Colonic mucosa (tissue), 4 donors: Measurements from ENCODE around the gene ETV6. TPM values are rescaled to one million over a fixed set of nuclear protein-coding genes. Genes with fewer than 3 reads are reported as not detected.

Experiments
- DNase-seq: peaks from one replicate; pipeline ENCODE4 v3.0.0-alpha.2; 2020
- H3K27ac ChIP-seq: fragments of 200-600 bp; one replicate; pipeline ENCODE4 v1.8.0; 2021
- H3K27me3 ChIP-seq: fragments of 200-600 bp; one replicate; pipeline ENCODE4 v1.8.0; 2021
- H3K36me3 ChIP-seq: fragments of 200-600 bp; one replicate; pipeline ENCODE4 v1.8.0; 2021
- H3K4me1 ChIP-seq: fragments of 200-600 bp; one replicate; pipeline ENCODE4 v1.8.0; 2021; ENCODE audit warnings: mild to moderate bottlenecking
- H3K4me3 ChIP-seq: fragments of 200-600 bp; one replicate; pipeline ENCODE4 v1.8.0; 2021
- H3K9ac ChIP-seq, 2 donors: one replicate each; pipeline ENCODE4 v1.7.0; 2013; ENCODE audit warnings: control low read depth in 2 of 2, low read depth in 2 of 2, low read length in 2 of 2
- H3K9me3 ChIP-seq: fragments of 200-600 bp; one replicate; pipeline ENCODE4 v1.8.0; 2021
- intact Hi-C: fragments of 100-400 bp; cut with DNase I; formaldehyde crosslinking; loops from one replicate; pipeline ENCODE4 v1.14.1; 2022
- total RNA-seq, 2 donors: library from RNA; stranded (reverse); fragmentation: NEBNext Ultra II Directional in 1 of 2; extraction: Animal tissue kit (Norgen Biotek cat#: 25700) in 1 of 2; gene quantifications; one replicate each; pipeline ENCODE4 v1.2.1, GENCODE V29; 2021
- TF ChIP-seq, protein P1 (sequence below): fragments of 200-600 bp; IDR thresholded peaks from one replicate; pipeline ENCODE4 v1.8.0; 2022; ENCODE audit warnings: antibody characterized with exemption, mild to moderate bottlenecking
- donor health status: healthy.
- donor health status: DM: no; HTN: no; CAD: no.
- donor health status: DM: no; HTN: no; CAD: no.

The ETV6 gene
- total RNA-seq, 2 donors from 2014 or later = 49.2 to 73.1 TPM

DNA sequence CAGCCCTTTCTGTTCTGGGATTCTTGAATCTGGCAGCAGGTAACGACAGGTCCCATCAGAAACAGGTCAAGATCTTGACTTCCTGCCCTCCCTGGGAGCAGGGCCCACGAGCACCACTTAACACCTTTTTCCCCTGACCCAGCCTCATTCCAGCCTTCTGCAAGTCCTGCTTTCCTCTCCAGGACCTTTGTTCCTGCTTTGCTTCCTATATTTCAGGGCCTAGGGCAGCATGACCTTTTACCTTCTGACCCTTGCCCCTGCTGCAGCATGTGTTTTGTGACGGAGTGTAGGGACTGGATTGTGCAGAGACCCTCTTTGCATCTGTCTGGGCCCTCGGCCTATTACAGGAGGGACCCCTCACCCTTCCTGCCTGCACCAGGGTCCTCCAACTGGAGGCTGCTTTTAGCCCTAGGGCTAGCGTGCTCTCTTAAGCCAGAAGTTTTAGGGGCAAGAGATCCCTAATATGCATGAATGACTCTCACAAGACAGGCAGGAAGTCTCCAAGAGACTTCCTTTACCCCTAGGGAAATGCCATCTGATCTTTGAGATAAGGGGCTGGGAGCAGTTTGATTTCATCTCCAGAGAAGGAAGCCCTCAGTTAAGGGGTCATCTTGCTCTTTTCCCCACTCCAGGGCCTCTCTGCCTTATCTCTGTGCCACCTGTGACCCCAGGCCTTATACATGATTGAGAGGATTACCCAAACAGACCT, 211.8 kb downstream of the ETV6 start:
- Histone ChIP-seq H3K4me3 (no peak overlapping the region), H3K27me3 (no peaks in the 10 kb centered on the region), H3K4me1 (peaks cover under 1% of the 10 kb centered on the region), H3K27ac (no peak overlapping the region), H3K36me3 (no peaks in the 10 kb centered on the region), H3K9me3 (no peaks in the 10 kb centered on the region), H3K9ac (no peak overlapping the region)
- DNase-seq = no peak
- TF ChIP-seq, protein P1, sequence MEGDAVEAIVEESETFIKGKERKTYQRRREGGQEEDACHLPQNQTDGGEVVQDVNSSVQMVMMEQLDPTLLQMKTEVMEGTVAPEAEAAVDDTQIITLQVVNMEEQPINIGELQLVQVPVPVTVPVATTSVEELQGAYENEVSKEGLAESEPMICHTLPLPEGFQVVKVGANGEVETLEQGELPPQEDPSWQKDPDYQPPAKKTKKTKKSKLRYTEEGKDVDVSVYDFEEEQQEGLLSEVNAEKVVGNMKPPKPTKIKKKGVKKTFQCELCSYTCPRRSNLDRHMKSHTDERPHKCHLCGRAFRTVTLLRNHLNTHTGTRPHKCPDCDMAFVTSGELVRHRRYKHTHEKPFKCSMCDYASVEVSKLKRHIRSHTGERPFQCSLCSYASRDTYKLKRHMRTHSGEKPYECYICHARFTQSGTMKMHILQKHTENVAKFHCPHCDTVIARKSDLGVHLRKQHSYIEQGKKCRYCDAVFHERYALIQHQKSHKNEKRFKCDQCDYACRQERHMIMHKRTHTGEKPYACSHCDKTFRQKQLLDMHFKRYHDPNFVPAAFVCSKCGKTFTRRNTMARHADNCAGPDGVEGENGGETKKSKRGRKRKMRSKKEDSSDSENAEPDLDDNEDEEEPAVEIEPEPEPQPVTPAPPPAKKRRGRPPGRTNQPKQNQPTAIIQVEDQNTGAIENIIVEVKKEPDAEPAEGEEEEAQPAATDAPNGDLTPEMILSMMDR = no peak
- intact Hi-C loops = no loop called here

DNA sequence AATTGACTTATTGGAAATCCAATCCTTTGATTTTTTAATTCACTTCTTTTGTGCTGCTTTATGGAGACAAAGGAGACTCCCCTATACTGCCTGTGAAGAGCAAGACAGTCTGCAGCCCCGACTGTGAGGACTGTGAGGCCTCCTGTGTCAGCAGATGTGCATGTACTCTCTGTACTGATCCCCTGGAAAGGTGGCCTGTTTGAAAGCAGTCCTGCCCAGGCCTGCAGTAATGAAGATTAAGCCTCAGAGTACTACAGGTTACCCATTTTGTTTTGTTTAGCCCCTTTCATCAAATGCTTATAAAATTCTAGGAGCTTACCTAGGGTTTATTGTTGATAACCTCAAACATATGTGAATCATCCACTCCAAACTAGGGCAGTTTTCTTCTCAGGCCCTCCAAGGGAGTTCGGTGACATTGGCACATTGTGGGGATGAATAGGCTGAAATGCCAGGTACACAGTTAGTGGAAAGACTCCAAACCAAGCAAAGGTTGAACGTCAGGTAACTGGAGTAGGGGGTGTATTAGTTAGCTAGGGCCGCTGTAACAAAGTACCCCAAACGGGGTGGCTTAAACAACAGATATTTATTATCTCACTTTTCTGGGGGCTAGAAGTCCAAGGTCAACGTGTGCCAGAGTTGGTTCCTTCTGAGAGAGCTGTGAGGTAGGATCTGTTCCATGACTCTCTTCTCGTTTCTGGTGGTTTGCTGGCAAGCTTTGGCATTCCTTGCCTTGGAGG, 212.6 kb downstream of the ETV6 start:
- intact Hi-C loops = no loop called here
- H3K9ac ChIP-seq = no peak overlapping the region
- H3K36me3 ChIP-seq = no peaks in the 10 kb centered on the region

DNA sequence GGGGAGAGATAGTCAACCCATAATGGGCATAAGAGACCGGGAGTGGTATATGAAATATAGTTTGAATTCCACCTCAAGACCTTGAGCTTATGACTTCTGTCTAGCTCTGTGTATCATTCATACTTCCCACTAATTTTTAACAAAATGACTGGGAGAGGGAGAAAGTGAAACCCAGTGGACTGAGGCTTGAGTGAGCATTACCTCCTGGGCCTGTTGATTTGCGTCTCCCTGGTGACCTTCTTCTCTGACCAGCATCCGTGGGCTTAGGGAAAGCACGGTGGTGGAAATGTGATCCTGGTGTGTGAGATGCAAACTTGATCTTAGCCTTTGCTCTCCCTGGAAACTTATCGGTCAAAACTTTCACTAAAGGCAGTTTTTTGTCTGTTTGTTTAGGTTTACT, 213.3 kb downstream of the ETV6 start:
- H3K4me3 ChIP-seq = no peak overlapping the region
- no peaks in the 10 kb centered on the region for H3K4me1 ChIP-seq
- H3K27me3 ChIP-seq = no peaks in the 10 kb centered on the region
- no peak for DNase-seq
- H3K27ac ChIP-seq = peak overlapping the region; percentile 41
- no peak overlapping the region for H3K9ac ChIP-seq
- TF ChIP-seq, protein P1 = no peak
- intact Hi-C loops = no loop called here
- H3K9me3 ChIP-seq = no peaks in the 10 kb centered on the region
- no peaks in the 10 kb centered on the region for H3K36me3 ChIP-seq

More for the DNA sequence above, 212.6 kb downstream of the ETV6 start:
- no peak for DNase-seq
- H3K4me1 ChIP-seq = no peaks in the 10 kb centered on the region
- H3K9me3 ChIP-seq = no peaks in the 10 kb centered on the region
- H3K27me3 ChIP-seq = no peaks in the 10 kb centered on the region
- TF ChIP-seq, protein P1 = no peak
- peak overlapping the region; percentile 41 for H3K27ac ChIP-seq
- no peak overlapping the region for H3K4me3 ChIP-seq

DNA sequence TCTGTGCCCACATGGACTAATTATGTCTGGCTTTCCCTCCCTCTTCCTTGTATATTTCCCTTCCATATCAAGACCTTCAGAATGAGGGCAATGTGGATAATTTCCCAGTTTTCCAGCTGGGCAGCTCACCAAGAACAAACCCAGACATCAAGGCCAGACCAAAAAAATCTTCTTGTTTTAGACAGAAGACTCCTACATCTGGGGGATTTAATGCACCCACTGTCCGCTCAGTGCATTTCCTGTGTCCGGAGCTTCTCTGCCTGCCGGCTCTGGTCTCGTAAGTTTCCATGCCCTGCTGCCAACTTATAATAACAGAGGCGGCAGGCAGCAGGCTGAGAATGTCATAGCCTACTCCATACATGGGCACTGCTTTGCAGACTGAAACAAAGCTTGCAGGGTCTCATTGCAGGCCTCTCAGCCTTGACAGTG, 214.0 kb downstream of the ETV6 start:
- no peak overlapping the region for H3K4me3 ChIP-seq
- H3K4me1 ChIP-seq = no peaks in the 10 kb centered on the region
- no peak overlapping the region for H3K9ac ChIP-seq
- TF ChIP-seq, protein P1 = no peak
- intact Hi-C loops = no loop called here
- no peaks in the 10 kb centered on the region for H3K27me3 ChIP-seq
- no peak for DNase-seq
- no peaks in the 10 kb centered on the region for H3K9me3 ChIP-seq
- H3K36me3 ChIP-seq = no peaks in the 10 kb centered on the region
- H3K27ac ChIP-seq = peak overlapping the region; percentile 41

DNA sequence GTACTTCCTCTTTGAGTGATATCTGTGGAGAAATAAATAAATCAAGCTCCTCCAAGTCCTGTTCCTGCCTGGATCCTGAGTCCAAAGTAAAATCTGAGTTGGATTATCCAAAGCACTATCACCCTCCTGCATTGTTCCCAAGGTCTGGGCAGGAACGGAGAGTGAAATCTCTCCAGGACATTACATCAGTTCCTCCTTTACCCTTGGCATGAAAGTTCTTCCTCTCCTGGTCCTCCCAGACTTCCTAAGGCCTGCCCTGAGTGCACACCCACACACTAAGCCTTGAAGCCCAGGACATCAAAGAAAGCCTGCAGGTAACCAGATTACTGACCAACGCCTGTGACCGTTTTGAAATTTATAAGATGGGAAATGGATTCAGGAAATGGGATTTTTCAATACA, 214.5 kb downstream of the ETV6 start:
- intact Hi-C loops = no loop called here
- Histone ChIP-seq H3K36me3 (no peaks in the 10 kb centered on the region), H3K4me3 (no peak overlapping the region), H3K4me1 (no peaks in the 10 kb centered on the region), H3K27ac (peak overlapping the region; percentile 41), H3K9me3 (no peaks in the 10 kb centered on the region), H3K27me3 (no peaks in the 10 kb centered on the region), H3K9ac (no peak overlapping the region)
- no peak for DNase-seq
- TF ChIP-seq, protein P1 = no peak
